ENCODE measurements around the gene NMNAT3.
"Not testable (repeated sequence)": the region's sequence is repeated elsewhere in the genome, so short reads cannot be mapped to it uniquely, and the experiment has no call there.

Gene NMNAT3

DNA sequence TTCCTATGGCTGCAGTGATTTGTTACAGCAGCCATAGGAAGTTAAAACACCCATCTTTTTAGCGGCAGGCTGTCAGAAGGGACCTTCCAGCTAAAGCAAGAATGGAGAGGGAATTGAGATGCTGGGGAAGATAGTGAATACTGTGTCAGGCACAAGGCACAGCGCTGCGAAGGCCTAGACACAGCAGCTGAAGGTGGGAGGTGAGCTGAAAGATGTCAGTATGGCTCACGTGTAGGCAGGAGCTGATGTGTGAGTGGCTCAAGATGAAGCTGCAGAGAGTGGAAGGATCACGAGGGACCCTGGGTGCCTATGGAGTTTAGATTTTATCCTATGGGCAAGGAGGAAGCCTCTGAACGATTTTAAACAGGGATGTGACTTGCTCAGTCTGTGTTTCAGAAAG, 44.3 kb downstream of the NMNAT3 start:
- DNase-seq = no peak

DNA sequence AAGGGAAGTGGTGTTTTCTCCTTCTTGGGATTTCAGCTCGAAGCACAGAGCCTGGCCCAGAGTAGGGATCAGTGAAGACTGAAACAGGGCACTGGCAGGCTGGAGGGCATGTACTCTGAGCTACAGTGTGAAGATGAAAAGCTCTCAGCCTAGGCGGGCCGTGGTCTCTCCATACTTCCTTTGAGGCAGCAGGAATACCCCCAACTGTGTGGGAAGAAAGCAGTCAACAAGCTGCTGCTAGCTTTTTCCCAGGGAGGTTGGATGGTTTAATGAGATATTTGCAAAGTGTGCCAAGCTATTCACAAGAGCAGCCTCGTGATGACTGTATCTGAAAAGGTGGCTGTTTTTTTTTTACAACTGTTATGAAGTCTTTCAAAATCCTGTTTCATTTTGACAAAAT, 47.2 kb downstream of the NMNAT3 start:
- no peak for DNase-seq

DNA sequence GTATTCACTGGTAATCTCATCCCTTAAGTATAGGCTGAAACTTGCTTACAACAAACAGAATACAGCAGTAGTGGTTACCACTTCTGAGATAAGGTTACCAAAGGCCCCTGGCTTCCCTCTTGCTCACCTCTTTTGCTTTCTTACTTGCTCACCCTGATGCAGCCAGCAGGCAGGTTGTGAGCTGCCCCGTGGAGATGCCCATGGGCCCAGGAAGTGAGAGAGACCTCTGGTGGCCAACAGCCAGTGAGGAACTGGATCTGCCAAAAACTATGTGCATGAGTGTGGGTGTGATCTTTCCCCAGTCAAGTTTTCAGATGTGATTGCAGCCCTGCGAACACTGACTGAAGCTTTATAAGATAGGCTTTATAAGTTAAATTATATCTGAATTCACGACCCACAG, 48.7 kb downstream of the NMNAT3 start:
- DNase-seq = no peak

DNA sequence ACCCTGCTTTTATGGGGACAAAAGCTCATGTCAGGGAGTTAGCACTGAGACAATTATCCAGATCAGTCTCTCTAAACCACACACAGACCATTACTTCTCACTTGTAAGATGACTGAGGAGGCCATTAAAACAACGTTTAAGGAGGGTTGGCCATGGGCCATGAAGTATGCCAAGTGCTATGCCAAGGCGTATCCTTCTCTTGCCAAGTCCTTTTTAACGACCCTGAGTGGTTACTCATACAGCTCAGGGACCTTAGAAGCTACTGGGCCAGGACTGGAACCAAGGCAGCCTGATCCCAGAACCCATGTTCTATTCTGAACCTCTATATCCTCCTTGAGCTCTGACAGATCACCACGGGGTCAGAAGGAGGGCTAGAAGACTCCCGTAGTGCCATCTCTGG, 50.0 kb downstream of the NMNAT3 start:
- DNase-seq = no peak

DNA sequence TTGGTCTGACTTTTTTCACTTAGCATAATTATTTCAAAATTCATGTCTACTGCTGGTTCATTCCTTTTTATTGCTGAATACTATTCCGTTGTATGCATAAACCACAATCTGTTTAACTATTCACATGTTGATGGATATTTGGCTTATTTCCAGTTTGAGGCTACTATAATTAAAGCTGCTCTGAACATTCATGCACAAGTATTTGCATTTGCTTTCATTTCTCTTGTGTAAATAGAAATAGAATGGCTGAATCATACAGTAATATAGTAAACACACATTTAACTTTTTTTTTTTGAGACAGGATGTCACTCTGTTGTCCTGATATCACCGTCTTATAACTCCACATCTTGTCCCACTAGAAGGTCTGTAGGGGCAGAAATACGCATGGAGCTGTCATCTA, 57.3 kb downstream of the NMNAT3 start:
- no peak for DNase-seq

GRCh38 chr3:139619484-139619883, 58.3 kb downstream of the NMNAT3 start:
- DNase-seq = no peak

DNA sequence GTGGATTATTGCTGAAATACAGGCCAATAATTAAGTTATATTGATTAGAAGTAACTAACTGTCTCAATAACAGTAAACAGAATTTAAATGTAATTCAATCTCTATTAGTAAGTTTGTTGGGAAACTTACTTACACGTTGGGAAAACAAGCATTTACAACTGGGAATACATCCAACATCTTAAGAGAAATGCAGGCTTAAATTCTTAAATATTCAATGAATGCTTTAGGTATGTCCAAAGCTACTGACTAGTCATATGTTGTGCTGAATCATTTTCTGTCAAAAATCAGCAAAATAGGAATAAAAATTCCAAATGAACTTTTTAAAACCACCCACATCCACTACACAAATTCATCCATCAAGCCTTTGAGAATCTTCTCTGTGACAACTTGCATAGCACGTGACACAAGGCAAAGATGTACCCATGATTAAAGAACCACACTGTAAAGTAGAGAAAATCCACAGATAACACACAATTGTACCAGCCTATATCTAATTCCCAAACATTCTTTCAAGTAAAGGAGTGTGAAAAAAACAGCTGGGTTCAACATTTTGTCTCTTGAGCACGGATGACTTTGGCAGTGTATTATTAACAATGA, 60.0 kb downstream of the NMNAT3 start:
- DNase-seq = no peak

GRCh38 chr3:139611528-139611927, 66.2 kb downstream of the NMNAT3 start:
- no peak for DNase-seq

- DNase-seq = no peak
Measured at GRCh38 chr3:139610886-139611285, 66.9 kb downstream of the NMNAT3 start.

- DNase-seq = no peak
Measured at GRCh38 chr3:139608924-139609323, 68.8 kb downstream of the NMNAT3 start.

GRCh38 chr3:139608108-139608380, 69.7 kb downstream of the NMNAT3 start:
- DNase-seq = no peak

DNA sequence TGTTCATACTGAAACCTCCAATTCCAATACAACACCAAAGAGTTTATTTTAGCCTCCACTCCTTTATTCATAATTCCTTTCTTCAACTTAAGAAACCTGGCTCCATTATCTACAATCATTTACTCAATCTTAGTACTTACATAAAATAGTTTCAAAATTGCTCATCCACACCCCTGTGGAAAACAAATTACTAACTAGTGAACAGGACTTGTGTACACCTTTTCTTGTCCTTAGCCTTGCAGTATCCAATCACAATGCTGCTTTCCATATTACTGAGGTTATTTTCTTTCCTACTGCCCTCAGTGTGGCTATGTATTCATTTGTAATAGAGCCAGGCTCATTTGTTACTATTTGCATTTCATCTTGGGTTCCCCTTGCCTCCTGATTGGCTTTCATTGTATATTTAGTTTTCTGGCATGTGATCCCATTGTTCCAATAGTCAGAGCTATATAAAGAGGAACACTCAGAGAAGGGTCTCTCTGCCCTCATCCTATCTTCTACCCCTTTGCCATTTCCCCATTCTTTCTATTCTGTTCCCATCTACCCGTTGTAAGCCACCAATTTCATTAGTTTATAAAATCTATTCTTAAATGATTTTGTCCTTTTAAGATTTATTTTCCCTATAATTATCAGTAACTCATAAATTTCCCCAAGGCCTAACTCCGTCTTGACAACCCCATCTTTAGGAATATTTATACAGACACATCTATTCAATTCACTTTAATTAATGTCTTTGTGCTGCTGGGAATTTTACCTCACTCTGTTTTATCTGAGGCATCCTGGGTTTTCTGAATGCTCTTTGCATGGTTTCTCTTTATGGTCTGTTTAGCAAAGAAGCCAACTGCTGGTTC, 70.3 kb downstream of the NMNAT3 start:
- no peak for DNase-seq

DNA sequence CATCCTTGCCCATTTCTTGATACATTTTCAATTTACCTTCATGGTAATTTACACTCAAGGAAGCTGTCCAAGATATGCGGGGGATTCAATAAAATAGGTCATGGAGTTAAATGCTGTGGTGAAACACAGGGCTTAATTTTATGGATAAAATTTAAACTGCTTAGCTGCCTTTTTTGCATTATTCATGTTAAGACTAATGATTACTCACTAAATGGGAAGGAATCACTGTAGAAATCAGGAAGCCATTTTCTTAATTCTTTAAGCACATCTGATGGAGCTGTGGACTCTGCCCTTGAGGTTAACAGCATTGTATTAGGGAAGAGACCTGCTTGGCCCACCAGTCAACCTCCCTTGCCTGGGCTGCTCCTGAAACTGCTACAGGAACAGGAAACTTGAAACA, 75.8 kb downstream of the NMNAT3 start:
- DNase-seq = no peak

DNA sequence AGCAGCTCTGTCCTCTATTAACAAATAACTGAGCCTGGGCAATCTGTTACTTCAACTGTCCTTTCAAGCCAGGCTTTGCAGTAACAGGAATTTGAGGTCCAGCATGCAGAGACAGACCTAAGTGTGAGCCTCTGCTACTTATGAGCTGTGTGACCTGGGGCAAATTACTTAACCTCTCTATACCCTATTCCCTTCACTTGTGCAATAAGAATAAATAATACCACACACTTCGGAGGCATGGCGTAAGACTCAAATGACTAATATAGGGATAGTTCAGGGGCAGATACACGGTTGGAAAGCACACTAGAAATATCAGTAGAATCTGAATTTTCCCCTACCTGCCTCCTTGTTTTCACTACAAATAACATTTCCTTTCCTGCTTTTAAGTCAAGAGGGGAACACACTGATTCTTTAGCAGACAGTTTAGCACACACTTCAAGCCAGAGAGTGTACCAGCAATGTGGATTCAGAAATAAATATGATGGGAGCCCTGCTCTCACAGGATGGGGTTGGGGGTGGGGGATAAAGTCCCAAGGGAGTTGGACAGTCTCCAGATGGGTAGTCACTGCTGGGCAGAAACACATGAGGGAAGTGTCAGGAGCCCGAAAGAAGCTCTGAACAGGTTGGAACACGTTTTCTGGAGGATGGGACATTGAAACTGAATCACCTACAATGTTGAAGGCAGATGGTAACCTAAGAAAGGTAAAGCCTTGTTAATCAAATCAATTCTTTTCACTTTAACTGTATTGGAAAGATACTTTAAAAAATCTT, 76.4 kb downstream of the NMNAT3 start:
- DNase-seq = no peak

DNA sequence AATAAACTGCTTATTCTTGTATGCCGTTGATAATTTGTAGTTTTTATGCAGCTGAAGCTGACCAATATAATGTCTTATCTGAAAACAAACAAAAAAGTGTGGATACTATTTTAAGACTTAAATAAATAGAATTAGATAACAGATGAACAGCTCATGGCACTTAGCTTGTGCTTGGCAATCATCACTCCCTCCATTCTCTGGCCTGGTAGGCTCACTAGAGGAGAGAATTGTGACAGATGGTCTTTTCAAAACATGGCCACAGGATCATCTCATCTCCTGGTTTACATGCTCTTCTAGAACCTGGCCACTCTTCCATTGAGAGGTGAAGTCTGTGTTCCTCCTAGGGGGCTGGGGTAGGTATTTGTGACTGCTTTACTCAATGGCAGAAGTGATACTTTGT, 79.8 kb downstream of the NMNAT3 start:
- DNase-seq = no peak

DNA sequence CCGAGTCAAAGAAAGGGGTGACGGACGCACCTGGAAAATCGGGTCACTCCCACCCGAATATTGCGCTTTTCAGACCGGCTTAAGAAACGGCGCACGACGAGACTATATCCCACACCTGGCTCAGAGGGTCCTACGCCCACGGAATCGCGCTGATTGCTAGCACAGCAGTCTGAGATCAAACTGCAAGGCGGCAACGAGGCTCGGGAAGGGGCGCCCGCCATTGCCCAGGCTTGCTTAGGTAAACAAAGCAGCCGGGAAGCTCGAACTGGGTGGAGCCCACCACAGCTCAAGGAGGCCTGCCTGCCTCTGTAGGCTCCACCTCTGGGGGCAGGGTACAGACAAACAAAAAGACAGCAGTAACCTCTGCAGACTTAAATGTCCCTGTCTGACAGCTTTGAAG, 86.6 kb downstream of the NMNAT3 start:
- not testable (repeated sequence) for DNase-seq

DNA sequence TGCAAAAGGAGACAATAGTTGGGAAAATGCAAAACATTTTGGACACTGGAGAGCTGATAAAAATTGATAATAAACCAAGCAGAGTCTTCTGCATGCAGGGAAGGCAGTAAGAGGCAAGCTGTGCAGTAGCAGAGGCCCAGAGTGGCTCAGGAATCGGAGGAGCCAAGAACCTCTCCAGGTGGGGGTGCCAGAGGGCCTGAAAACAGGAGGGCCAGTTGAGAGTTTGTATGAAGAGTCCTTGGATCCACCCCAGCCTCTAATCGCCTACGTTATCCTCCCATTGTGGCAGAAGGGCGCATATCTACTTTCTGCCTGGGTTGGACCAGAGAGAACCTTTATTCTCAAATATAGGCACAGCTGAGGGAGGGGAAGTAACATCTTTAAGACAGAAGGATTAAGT, 89.3 kb downstream of the NMNAT3 start:
- DNase-seq = no peak

DNA sequence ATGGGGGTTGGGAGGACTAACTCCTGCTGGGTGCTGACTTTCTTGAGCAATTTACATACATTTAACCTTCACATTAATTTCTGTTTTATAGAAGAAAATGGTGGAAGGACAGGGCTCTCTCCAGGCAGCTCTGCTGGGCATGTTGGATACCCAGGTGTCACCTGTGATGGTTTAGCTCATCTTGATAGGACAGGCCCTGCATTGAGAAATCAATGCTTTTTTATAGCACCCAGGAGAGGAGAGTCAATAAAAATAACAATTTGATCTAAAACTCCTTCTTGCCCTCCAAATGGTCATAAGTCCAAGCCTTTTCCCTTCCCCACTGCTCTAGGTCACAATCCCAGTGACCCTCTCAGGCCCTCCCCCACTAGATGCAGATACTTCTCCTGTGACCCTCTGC, 90.0 kb downstream of the NMNAT3 start:
- DNase-seq = no peak

- no peak for DNase-seq
Measured at GRCh38 chr3:139586420-139587017, 91.3 kb downstream of the NMNAT3 start.

DNA sequence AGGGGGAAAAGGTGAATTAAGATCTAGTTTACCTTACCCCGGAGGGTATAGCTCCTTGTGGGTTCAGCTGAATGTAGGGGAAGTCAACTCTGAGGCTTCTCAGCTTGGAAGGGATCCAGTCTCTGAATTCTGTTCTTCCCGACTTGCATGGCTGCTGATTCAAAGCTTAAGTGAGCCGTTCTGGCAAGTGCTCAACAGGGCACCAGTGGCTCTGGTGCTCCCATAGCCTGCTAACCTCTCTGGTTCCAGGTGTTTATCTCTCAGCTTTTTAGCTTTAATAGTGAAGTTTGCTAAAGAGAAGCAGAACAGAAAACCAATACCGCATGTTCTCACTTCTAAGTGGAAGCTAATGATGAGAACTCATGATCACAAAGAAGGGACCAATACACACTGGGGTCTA, 92.0 kb downstream of the NMNAT3 start:
- no peak for DNase-seq

- not testable (repeated sequence) for DNase-seq
Measured at GRCh38 chr3:139583651-139584050, 94.1 kb downstream of the NMNAT3 start.

- DNase-seq = no peak
Measured at GRCh38 chr3:139578783-139579182, 99.0 kb downstream of the NMNAT3 start.

DNA sequence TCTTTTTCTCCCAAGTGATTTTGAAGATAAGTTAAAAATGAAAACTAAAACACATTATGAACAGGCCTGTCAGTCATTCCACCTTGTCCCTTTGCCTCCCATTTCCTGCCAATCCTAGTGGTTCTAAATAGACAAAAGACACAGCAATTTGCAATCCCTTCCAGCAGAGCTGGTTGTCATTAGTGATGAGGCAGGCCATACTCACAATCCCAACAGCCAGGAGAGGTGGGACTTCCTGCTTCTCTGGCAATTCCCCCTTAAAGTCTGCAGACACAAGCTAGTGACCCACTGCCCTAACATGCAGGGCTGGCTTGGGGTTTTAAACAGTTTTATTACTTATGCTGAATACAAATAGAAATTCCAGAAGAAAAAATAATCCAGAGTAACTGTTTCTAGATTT, 99.9 kb downstream of the NMNAT3 start:
- no peak for DNase-seq

GRCh38 chr3:139577346-139577745, 100.4 kb downstream of the NMNAT3 start:
- no peak for DNase-seq

Data from stimulated activated naive CD4-positive, alpha-beta T cell (primary cell).